Measurements from ENCODE around the gene WDR6. TPM values are rescaled to one million over a fixed set of nuclear protein-coding genes. Genes with fewer than 3 reads are reported as not detected.
A peak's percentile ranks its signal among the peaks of the same experiment; 100 is the strongest.

Gene WDR6
- total RNA-seq: 74.3 and 98.4 TPM in 2 replicates

- Histone ChIP-seq H4K20me1 (ENCODE audit: insufficient read depth, low read length) (peaks cover 23% of the 10 kb centered on the region), H3K36me3 (ENCODE audit: insufficient read depth, low read length) (peaks cover 3% of the 10 kb centered on the region), H2AFZ (ENCODE audit: low read length) (peak within 1 kb of the TSS; percentile 88), H3K9me3 (ENCODE audit: low read depth, low read length) (no peaks in the 10 kb centered on the region), H3K27ac (ENCODE audit: low read depth, low read length) (peak within 1 kb of the TSS; percentile 93), H3K79me2 (ENCODE audit: insufficient read depth, low read length) (peaks cover 54% of the 10 kb centered on the region), H3K4me1 (ENCODE audit: insufficient read depth, low read length) (peaks cover 16% of the 10 kb centered on the region), H3K4me3 (ENCODE audit: insufficient read depth, low read length) (peak within 1 kb of the TSS; percentile 94), H3K27me3 (ENCODE audit: insufficient read depth, low read length) (no peaks in the 10 kb centered on the region), H3K4me2 (ENCODE audit: insufficient read depth, low read length) (peak within 1 kb of the TSS; percentile 98)
- DNase-seq (ENCODE audit: insufficient read length, low spot score, missing footprints): peak; percentile 99
- peak; percentile 45 for TF ChIP-seq CTCF (IDR thresholded peaks at IDR 0.05; ENCODE audit: extremely low read depth, low read depth, low read length)
These were observed at the start of gene WDR6 for GRCh38 chr3:49007068-49007770. Gene WDR6 (plus strand): TSS chr3:49007391. CDS start chr3:49007432, 41 bp downstream.

GRCh38 chr3:48960841-48961413 lies 46.3 kb upstream of the WDR6 start:
- no peak overlapping the region for H3K4me3 ChIP-seq (ENCODE audit: insufficient read depth, low read length)
- peaks cover 8% of the 10 kb centered on the region for H3K4me1 ChIP-seq (ENCODE audit: insufficient read depth, low read length)
- peaks cover 30% of the 10 kb centered on the region for H3K36me3 ChIP-seq (ENCODE audit: insufficient read depth, low read length)
- H3K4me2 ChIP-seq (ENCODE audit: insufficient read depth, low read length): peak overlapping the region; percentile 51
- DNase-seq (ENCODE audit: insufficient read length, low spot score, missing footprints): peak; percentile 59
- no peak overlapping the region for H3K27ac ChIP-seq (ENCODE audit: low read depth, low read length)
- peaks cover 36% of the 10 kb centered on the region for H3K79me2 ChIP-seq (ENCODE audit: insufficient read depth, low read length)
- H3K27me3 ChIP-seq (ENCODE audit: insufficient read depth, low read length): no peaks in the 10 kb centered on the region
- no peak for TF ChIP-seq CTCF (IDR thresholded peaks at IDR 0.05; ENCODE audit: extremely low read depth, low read depth, low read length)
- H2AFZ ChIP-seq (ENCODE audit: low read length): no peak overlapping the region
- no peaks in the 10 kb centered on the region for H3K9me3 ChIP-seq (ENCODE audit: low read depth, low read length)
- peaks cover 11% of the 10 kb centered on the region for H4K20me1 ChIP-seq (ENCODE audit: insufficient read depth, low read length)

GRCh38 chr3:48962340-48962739 lies 44.9 kb upstream of the WDR6 start:
- Histone ChIP-seq H3K36me3 (ENCODE audit: insufficient read depth, low read length) (peaks cover 29% of the 10 kb centered on the region), H3K9me3 (ENCODE audit: low read depth, low read length) (no peaks in the 10 kb centered on the region), H4K20me1 (ENCODE audit: insufficient read depth, low read length) (peaks cover 15% of the 10 kb centered on the region), H3K79me2 (ENCODE audit: insufficient read depth, low read length) (peaks cover 26% of the 10 kb centered on the region), H3K4me1 (ENCODE audit: insufficient read depth, low read length) (peaks cover 22% of the 10 kb centered on the region), H3K4me3 (ENCODE audit: insufficient read depth, low read length) (no peak overlapping the region), H3K27me3 (ENCODE audit: insufficient read depth, low read length) (no peaks in the 10 kb centered on the region), H3K27ac (ENCODE audit: low read depth, low read length) (no peak overlapping the region), H3K4me2 (ENCODE audit: insufficient read depth, low read length) (no peak overlapping the region), H2AFZ (ENCODE audit: low read length) (no peak overlapping the region)
- TF ChIP-seq CTCF (IDR thresholded peaks at IDR 0.05; ENCODE audit: extremely low read depth, low read depth, low read length): no peak
- DNase-seq (ENCODE audit: insufficient read length, low spot score, missing footprints): no peak

GRCh38 chr3:48962939-48963338 lies 44.3 kb upstream of the WDR6 start:
- Histone ChIP-seq H3K4me1 (ENCODE audit: insufficient read depth, low read length) (peaks cover 25% of the 10 kb centered on the region), H3K4me3 (ENCODE audit: insufficient read depth, low read length) (no peak overlapping the region), H4K20me1 (ENCODE audit: insufficient read depth, low read length) (peaks cover 15% of the 10 kb centered on the region), H3K79me2 (ENCODE audit: insufficient read depth, low read length) (peaks cover 21% of the 10 kb centered on the region), H2AFZ (ENCODE audit: low read length) (no peak overlapping the region), H3K36me3 (ENCODE audit: insufficient read depth, low read length) (peaks cover 27% of the 10 kb centered on the region), H3K27me3 (ENCODE audit: insufficient read depth, low read length) (no peaks in the 10 kb centered on the region), H3K9me3 (ENCODE audit: low read depth, low read length) (no peaks in the 10 kb centered on the region), H3K27ac (ENCODE audit: low read depth, low read length) (no peak overlapping the region), H3K4me2 (ENCODE audit: insufficient read depth, low read length) (no peak overlapping the region)
- no peak for DNase-seq (ENCODE audit: insufficient read length, low spot score, missing footprints)
- no peak for TF ChIP-seq CTCF (IDR thresholded peaks at IDR 0.05; ENCODE audit: extremely low read depth, low read depth, low read length)

Data from osteoblast (primary cell).